Smooth muscle cell (in vitro differentiated cells): ENCODE data around the gene ADARB2. TPM values are rescaled to one million over a fixed set of nuclear protein-coding genes. Genes with fewer than 3 reads are reported as not detected.

Source experiments
- DNase-seq: peaks from one replicate; lab custom pipeline; 2025; ENCODE audit not compliant: unreplicated experiment; lab: John Stamatoyannopoulos, UW
- H2AFZ ChIP-seq: fragments of 200-600 bp; sonication (generic); 2 replicates; pipeline ENCODE4 v1.6.0; 2016; ENCODE audit warnings: antibody characterized with exemption, low read depth, mild to moderate bottlenecking
- H3F3A ChIP-seq: fragments of 200-600 bp; sonication (generic); 2 replicates; pipeline ENCODE4 v1.6.0; 2017; ENCODE audit warnings: antibody characterized with exemption, low read depth
- H3K27ac ChIP-seq: fragments of 200-600 bp; sonication (generic); 2 replicates; pipeline ENCODE4 v1.5.1; 2016; ENCODE audit warnings: low read depth, mild to moderate bottlenecking
- H3K27me3 ChIP-seq: fragments of 200-600 bp; sonication (generic); 2 replicates; pipeline ENCODE4 v1.6.1; 2016; ENCODE audit warnings: low read depth, mild to moderate bottlenecking
- H3K36me3 ChIP-seq: fragments of 200-600 bp; sonication (generic); 2 replicates; pipeline ENCODE4 v1.5.1; 2016; ENCODE audit warnings: low read depth
- H3K4me1 ChIP-seq: fragments of 200-600 bp; sonication (generic); 2 replicates; pipeline ENCODE4 v1.5.1; 2016; ENCODE audit warnings: low read depth
- H3K4me2 ChIP-seq: fragments of 200-600 bp; sonication (generic); 2 replicates; pipeline ENCODE4 v1.6.0; 2016; ENCODE audit warnings: mild to moderate bottlenecking
- H3K4me3 ChIP-seq: fragments of 200-600 bp; sonication (generic); 2 replicates; pipeline ENCODE4 v1.5.1; 2016; ENCODE audit warnings: mild to moderate bottlenecking
- H3K79me2 ChIP-seq: fragments of 200-600 bp; sonication (generic); 2 replicates; pipeline ENCODE4 v1.6.0; 2016; ENCODE audit warnings: low read depth, mild to moderate bottlenecking
- H3K9ac ChIP-seq: fragments of 200-600 bp; sonication (generic); 2 replicates; pipeline ENCODE4 v1.6.0; 2016; ENCODE audit warnings: low read depth
- H3K9me3 ChIP-seq: fragments of 200-600 bp; sonication (generic); replicated peaks from 2 replicates; pipeline ENCODE4 v1.5.1; 2016; ENCODE audit warnings: low read depth
- H4K20me1 ChIP-seq: fragments of 200-600 bp; sonication (generic); 2 replicates; pipeline ENCODE4 v1.6.0; 2016; ENCODE audit warnings: low read depth
- WGBS: methylation state at CpG from one replicate; pipeline ENCODE4 v1.1.7; 2016; ENCODE audit warnings: low lambda C conversion rate; 5-methylcytosine and 5-hydroxymethylcytosine counted together
- polyA plus RNA-seq: library from polyadenylated mRNA; unstranded; fragments of >200 nt; fragmentation: Nextera tagmentation; extraction: Ambion mirVana; gene quantifications from 2 replicates; pipeline ENCODE4 v1.2.1, GENCODE V29; 2016
- total RNA-seq: library from RNA; depleted of rRNA; stranded (reverse); fragments of >200 nt; gene quantifications from 2 replicates; pipeline ENCODE4 v1.2.3, GENCODE V29; 2014
- TF ChIP-seq, protein P1 (sequence below): fragments of 200-600 bp; sonication (generic); IDR thresholded peaks from 2 replicates; pipeline ENCODE4 v1.5.1; 2017; ENCODE audit warnings: borderline replicate concordance, mild to moderate bottlenecking, antibody characterized with exemption; ENCODE audit not compliant: insufficient read depth, poor library complexity, severe bottlenecking

Gene ADARB2
- total and polyA plus RNA-seq, 2 experiments from 2014 or later: 0.13 to 0.39 TPM

DNA sequence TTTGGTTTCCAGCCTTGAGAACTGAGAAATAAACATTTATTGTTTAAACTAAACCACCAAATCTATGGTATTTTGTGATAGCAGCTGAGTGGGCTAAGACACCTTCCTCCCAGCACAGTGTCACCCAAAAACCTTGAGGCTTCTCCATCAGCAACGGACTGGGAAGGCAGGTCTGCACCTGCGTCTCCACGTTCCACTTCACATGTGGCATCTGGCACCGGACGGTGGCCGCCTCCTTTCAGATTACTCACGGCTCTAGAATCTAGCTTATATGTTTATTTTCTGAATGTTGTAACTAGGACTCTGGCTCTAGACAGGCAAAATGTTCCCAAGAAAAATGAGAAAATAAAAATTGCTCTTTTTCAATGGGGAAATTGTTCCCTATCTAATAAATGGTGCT, 201.0 kb downstream of the ADARB2 start:
- Histone ChIP-seq H3K79me2 (no peaks in the 10 kb centered on the region), H3K9me3 (no peaks in the 10 kb centered on the region), H3K4me2 (no peak overlapping the region), H3K9ac (no peak overlapping the region), H3K4me3 (no peak overlapping the region), H3K36me3 (no peaks in the 10 kb centered on the region), H3F3A (no peaks in the 10 kb centered on the region), H3K27ac (no peak overlapping the region), H4K20me1 (no peaks in the 10 kb centered on the region), H2AFZ (no peak overlapping the region), H3K27me3 (no peaks in the 10 kb centered on the region), H3K4me1 (no peaks in the 10 kb centered on the region)
- no peak for DNase-seq
- WGBS: 77% methylated on average over 7 of the region's 7 CpGs
- TF ChIP-seq, protein P1, sequence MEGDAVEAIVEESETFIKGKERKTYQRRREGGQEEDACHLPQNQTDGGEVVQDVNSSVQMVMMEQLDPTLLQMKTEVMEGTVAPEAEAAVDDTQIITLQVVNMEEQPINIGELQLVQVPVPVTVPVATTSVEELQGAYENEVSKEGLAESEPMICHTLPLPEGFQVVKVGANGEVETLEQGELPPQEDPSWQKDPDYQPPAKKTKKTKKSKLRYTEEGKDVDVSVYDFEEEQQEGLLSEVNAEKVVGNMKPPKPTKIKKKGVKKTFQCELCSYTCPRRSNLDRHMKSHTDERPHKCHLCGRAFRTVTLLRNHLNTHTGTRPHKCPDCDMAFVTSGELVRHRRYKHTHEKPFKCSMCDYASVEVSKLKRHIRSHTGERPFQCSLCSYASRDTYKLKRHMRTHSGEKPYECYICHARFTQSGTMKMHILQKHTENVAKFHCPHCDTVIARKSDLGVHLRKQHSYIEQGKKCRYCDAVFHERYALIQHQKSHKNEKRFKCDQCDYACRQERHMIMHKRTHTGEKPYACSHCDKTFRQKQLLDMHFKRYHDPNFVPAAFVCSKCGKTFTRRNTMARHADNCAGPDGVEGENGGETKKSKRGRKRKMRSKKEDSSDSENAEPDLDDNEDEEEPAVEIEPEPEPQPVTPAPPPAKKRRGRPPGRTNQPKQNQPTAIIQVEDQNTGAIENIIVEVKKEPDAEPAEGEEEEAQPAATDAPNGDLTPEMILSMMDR: no peak

DNA sequence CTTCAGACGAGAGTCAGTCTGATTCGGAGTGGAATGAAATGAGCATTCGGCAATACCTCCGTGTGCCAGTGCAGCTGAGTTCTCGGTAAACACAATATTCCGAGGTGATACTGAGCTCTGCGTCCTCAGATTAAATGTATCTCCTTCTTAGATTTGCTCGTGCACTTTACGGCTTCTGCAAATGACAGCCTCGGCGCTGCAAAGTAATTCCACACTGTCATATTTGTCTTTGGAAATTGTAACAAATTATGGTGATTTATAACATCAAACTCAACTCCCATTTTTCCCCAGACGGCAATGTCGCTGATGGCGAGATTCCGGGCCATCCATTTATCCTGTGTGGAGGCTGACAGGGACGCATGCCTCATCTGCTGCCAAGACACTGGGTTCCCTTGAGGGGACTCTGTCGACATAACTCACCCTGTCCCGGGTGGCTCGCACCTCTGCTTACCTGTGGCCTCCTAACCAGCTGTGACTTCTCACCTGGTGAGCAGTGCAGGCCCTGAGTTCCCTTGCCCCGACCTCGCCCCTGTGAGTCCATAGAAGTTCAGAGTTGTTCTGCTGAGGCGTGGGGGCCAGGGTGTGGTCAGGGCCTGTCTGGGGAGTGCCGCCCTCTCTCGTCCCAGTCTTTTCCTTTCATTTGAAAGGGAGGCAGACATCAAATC, 201.9 kb downstream of the ADARB2 start:
- H3K4me2 ChIP-seq: no peak overlapping the region
- 94% methylated on average over 24 of the region's 24 CpGs for WGBS
- no peak overlapping the region for H2AFZ ChIP-seq
- no peaks in the 10 kb centered on the region for H3K27me3 ChIP-seq
- H4K20me1 ChIP-seq: no peaks in the 10 kb centered on the region
- no peak for DNase-seq
- H3K27ac ChIP-seq: no peak overlapping the region
- no peak overlapping the region for H3K9ac ChIP-seq
- no peaks in the 10 kb centered on the region for H3K79me2 ChIP-seq
- no peaks in the 10 kb centered on the region for H3K9me3 ChIP-seq
- no peak overlapping the region for H3K4me3 ChIP-seq
- TF ChIP-seq, protein P1: no peak
- no peaks in the 10 kb centered on the region for H3F3A ChIP-seq
- no peaks in the 10 kb centered on the region for H3K36me3 ChIP-seq
- H3K4me1 ChIP-seq: no peaks in the 10 kb centered on the region

DNA sequence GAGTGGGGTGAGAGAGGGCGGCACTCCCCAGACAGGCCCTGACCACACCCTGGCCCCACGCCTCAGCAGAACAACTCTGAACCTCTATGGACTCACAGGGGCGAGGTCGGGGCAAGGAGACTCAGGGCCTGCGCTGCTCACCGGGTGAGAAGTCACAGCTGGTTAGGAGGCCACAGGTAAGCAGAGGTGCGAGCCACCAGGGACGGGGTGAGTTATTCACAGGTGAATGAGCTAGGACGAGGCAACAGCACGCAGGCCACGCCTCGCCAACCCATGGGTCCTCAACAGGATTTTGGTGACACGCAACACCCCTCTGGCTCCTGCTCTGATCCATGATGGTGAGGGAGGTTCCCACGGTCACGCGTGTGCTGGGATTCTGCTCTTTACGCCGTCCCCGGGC, 202.5 kb downstream of the ADARB2 start:
- no peak for DNase-seq
- WGBS: 90% methylated on average over 19 of the region's 19 CpGs
- Histone ChIP-seq H4K20me1 (no peaks in the 10 kb centered on the region), H3K9ac (no peak overlapping the region), H3K36me3 (no peaks in the 10 kb centered on the region), H3K27ac (no peak overlapping the region), H3K27me3 (no peaks in the 10 kb centered on the region), H3K4me1 (no peaks in the 10 kb centered on the region), H2AFZ (no peak overlapping the region), H3K4me3 (no peak overlapping the region), H3K9me3 (no peaks in the 10 kb centered on the region), H3K4me2 (no peak overlapping the region), H3K79me2 (no peaks in the 10 kb centered on the region), H3F3A (no peaks in the 10 kb centered on the region)
- TF ChIP-seq, protein P1: no peak

DNA sequence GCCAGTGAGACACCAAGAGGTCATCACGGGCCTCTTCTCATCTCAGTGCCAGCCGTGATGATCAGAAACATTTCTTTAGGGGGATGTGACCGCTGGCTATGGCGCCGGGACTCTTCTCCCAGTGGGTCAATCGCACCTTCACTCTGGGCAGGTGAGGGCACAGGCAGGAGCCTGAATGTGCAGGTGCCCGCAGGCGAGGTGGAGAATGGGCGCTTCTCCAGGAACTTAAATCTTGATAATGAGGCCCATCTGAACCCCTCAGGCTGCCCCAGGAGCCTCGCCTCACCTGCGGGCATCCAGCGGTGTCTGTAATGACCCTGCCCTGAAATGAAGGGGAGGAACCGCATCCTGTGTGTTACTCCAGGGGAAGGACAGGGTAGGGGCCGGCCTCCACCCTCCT, 204.7 kb downstream of the ADARB2 start:
- H2AFZ ChIP-seq: no peak overlapping the region
- no peak for DNase-seq
- H3F3A ChIP-seq: no peaks in the 10 kb centered on the region
- H3K4me2 ChIP-seq: no peak overlapping the region
- no peak overlapping the region for H3K9ac ChIP-seq
- H3K4me1 ChIP-seq: no peaks in the 10 kb centered on the region
- TF ChIP-seq, protein P1: no peak
- no peaks in the 10 kb centered on the region for H4K20me1 ChIP-seq
- 91% methylated on average over 14 of the region's 14 CpGs for WGBS
- H3K27me3 ChIP-seq: peaks cover 3% of the 10 kb centered on the region
- H3K36me3 ChIP-seq: no peaks in the 10 kb centered on the region
- H3K79me2 ChIP-seq: no peaks in the 10 kb centered on the region
- H3K27ac ChIP-seq: no peak overlapping the region
- H3K4me3 ChIP-seq: no peak overlapping the region
- H3K9me3 ChIP-seq: no peaks in the 10 kb centered on the region
